ENCODE results near the gene METTL8.

The METTL8 gene

GRCh38 chr2:171401947-171402346, 31.8 kb downstream of the METTL8 start:
- H3K4me3 ChIP-seq (ENCODE audit: low read depth, low read length) = no peak overlapping the region
- DNase-seq (ENCODE audit: low read depth) = no peak
- no peak for TF ChIP-seq CTCF (IDR thresholded peaks at IDR 0.05; ENCODE audit: insufficient read depth, low read depth, low read length, missing control alignments)

- no peak for DNase-seq (ENCODE audit: low read depth)
- no peak overlapping the region for H3K4me3 ChIP-seq (ENCODE audit: low read depth, low read length)
- no peak for TF ChIP-seq CTCF (IDR thresholded peaks at IDR 0.05; ENCODE audit: insufficient read depth, low read depth, low read length, missing control alignments)
Observed at GRCh38 chr2:171400395-171400794, 33.4 kb downstream of the METTL8 start.

GRCh38 chr2:171399292-171399691, 34.5 kb downstream of the METTL8 start:
- H3K4me3 ChIP-seq (ENCODE audit: low read depth, low read length) = no peak overlapping the region
- TF ChIP-seq CTCF (IDR thresholded peaks at IDR 0.05; ENCODE audit: insufficient read depth, low read depth, low read length, missing control alignments) = no peak
- DNase-seq (ENCODE audit: low read depth) = no peak

DNA sequence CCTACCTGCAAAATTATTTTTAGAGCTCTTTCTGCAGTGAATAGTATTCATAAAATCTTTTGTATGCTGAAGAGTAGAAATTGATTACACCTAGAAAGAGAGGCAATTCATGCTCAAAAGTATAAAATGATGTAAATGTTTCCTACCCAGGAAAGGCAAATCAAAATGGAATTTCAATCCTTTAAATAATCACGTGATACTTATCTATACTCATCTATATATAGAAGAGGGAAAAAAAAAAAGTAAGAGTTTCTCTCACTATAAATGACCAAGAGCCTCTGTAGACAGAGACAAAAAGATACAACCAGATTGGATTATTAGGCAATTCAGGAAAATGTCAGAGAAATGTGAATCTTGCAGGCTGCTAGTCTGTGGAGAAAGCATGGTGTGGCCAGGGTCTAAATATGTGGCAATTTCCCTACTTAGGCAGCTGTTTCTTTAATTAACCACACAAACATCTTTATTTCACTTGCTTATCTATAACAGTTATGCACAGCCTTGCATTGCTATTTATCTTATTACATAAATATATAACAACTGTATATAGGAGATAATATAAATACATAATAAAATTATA, 39.5 kb downstream of the METTL8 start:
- DNase-seq (ENCODE audit: low read depth) = no peak
- no peak overlapping the region for H3K4me3 ChIP-seq (ENCODE audit: low read depth, low read length)
- no peak for TF ChIP-seq CTCF (IDR thresholded peaks at IDR 0.05; ENCODE audit: insufficient read depth, low read depth, low read length, missing control alignments)

DNA sequence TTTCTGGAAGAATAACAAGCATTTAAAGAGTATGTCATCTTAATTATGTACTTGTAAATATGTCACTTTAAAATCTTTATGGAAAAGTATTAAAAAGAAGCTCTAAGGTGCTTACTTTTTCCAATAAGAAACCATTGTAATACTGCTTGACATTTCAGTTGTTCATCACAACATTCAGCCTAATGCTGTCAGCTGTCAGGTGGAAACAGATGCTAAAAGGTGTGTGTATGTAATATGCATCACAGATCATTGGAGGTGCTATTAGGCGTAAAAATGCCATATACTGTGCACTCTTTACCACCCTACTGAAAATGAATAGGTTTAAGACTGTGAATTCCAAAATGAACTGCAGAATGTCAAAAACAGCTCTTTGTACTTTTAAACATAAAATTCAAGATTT, 40.3 kb downstream of the METTL8 start:
- H3K4me3 ChIP-seq (ENCODE audit: low read depth, low read length) = no peak overlapping the region
- TF ChIP-seq CTCF (IDR thresholded peaks at IDR 0.05; ENCODE audit: insufficient read depth, low read depth, low read length, missing control alignments) = no peak
- DNase-seq (ENCODE audit: low read depth) = no peak

DNA sequence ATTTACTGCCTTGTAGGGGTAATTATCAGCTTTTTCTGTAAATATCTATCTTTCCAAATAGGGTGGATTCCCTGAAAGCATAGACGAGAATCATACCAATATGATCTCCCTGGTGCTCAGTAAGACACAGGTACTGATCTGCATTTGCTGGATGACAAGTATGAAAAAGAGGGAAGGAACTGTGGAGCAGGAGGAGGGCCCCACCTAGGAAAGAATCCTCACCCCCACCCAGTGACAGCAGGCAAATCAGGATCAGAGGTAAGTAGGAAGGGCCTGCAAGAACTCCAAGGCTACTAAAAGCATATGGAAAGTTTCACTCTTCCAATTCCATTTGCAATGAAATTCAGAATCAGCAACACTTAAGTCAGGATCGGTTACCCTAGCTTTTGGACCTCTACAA, 42.3 kb downstream of the METTL8 start:
- TF ChIP-seq CTCF (IDR thresholded peaks at IDR 0.05; ENCODE audit: insufficient read depth, low read depth, low read length, missing control alignments) = no peak
- DNase-seq (ENCODE audit: low read depth) = no peak
- H3K4me3 ChIP-seq (ENCODE audit: low read depth, low read length) = no peak overlapping the region

DNA sequence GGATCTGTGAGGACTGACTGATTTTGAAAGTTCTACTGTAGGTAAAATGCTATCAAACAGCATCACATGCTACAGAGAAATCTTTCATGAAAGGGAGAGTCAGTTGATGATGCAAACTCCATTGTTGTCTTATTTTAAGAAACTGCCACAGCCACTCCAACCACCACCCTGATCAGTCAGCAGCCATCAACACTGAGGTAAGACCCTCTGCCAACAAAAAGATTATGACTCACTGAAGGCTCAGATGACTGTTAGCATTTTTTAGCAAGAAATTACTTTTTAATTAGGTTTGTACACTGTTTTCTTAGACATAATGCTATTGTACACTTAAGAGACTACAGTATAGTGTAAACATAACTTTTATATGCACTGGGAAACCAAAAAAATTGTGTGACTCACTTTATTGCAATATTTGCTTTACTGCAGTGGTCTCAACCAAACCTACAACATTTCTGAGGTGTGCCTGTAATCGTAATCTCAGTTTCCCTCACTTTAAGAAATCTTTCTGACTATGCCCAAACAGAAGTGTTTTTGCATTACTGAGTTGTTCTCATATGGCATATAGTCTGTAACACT, 42.8 kb downstream of the METTL8 start:
- peak; percentile 50 for DNase-seq (ENCODE audit: low read depth)
- H3K4me3 ChIP-seq (ENCODE audit: low read depth, low read length) = no peak overlapping the region
- no peak for TF ChIP-seq CTCF (IDR thresholded peaks at IDR 0.05; ENCODE audit: insufficient read depth, low read depth, low read length, missing control alignments)

Measured in GM12865 (cell line).